C1 segment of cervical spinal cord (tissue), 14 donors: ENCODE data around the gene SERPINB12.

ENCODE experiments used
- DNase-seq, 14 donors: peaks; one replicate each; lab custom pipeline; 2025; lab: John Stamatoyannopoulos, UW

SERPINB12 gene

GRCh38 chr18:63550068-63550467 lies 7.9 kb downstream of the SERPINB12 start:
- DNase-seq, result no peak

- DNase-seq, result no peak
These were observed 9.6 kb downstream of the SERPINB12 start for GRCh38 chr18:63551769-63552168.

DNA sequence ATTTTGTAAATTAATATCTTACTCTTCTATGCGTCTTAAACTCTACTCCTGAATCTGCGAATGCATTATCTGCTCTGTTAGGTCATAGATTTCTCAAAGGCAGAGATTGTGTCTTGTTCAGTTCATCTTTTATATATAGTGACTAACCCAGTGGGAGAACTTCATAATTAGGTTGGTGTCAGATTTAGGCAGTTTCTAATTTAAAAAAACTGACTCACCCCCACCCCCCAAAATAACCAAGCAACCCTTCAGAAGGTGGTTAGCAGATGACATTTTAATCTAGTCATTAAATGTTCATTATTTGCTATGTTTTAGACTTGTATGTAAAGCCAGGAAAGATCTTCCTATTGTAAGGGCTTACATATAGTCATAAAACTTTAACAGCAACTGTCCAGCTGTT lies 10.4 kb downstream of the SERPINB12 start:
- DNase-seq, result no peak

GRCh38 chr18:63553081-63553480 lies 10.9 kb downstream of the SERPINB12 start:
- no peak for DNase-seq

DNA sequence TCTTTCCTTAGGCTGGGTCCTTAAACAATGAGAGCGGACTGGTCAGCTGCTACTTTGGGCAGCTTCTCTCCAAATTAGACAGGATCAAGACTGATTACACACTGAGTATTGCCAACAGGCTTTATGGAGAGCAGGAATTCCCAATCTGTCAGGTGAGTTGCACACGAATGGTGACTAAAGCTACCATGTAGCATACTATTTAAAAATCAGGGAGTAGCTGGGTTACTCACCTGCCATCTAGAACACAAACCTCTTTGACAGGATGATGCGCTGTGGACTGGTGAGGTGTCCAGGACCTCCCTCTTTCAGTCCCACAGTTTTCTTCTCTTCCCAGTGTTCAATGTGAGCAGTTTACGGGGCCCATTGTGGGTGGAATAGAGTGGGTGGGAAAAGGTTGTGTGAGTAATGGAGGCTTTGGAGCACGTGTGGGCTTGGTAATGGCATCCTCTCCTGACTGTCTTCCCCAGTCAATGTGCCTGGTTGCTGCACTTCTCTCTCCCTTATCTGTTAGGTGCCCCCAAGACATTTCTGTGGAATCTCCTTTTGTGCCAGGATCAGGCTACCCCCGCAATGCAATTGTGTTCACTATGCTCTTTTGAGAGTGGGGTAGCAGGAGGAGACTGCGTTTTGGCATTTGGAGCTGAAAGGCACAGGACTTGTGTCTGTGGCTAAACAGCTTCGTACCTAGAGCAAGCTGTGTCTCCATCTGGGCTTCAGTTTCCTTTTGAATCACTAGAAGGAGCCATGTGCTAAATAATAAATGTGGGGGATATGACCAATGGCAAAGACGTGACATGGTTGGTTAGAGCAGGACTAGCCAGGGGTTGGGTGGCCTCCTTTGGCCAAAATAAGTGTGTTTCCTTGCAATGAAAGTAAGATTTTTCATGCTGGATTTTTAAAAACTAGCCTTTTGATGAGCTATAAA lies 17.7 kb downstream of the SERPINB12 start:
- DNase-seq, result no peak

- DNase-seq, result no peak
These were observed 20.1 kb downstream of the SERPINB12 start for GRCh38 chr18:63562284-63562683.

DNA sequence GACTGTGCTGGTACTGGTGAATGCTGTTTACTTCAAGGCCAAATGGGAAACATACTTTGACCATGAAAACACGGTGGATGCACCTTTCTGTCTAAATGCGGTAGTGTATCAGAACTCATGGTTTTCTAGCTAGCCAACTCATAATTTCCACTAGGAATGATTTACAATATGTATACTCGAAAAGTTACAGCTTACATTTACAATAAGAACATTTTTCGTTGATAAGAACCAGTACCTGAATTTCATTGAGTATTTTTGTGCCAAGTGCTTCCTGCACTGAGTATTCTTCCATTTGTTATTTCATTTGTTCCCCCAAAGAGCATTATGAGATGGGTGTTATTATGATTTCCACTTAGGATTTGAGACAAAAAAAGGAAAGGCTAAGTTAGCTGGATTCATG lies 21.9 kb downstream of the SERPINB12 start:
- DNase-seq, result no peak

DNA sequence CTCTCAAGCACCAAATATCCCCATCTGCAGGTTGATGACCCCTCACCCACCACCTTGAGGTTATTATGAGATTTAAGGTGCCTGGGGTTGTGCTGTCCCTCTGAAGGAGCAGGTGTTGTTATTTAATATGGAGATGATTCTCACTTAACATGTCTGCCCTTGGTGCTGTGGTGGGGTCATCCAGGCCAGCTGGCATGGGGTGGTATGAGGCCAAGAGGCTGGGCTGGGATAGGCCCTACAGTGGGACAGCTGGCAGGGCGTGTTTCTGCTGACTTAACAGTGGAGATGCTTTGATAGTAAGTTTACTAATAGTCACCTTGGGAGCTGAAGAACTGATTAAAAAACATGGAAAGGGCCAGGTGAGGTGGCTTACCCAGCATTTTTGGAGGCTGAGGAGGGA lies 22.4 kb downstream of the SERPINB12 start:
- DNase-seq, result no peak

- no peak for DNase-seq
These were observed 25.1 kb downstream of the SERPINB12 start for GRCh38 chr18:63567276-63567675.

DNA sequence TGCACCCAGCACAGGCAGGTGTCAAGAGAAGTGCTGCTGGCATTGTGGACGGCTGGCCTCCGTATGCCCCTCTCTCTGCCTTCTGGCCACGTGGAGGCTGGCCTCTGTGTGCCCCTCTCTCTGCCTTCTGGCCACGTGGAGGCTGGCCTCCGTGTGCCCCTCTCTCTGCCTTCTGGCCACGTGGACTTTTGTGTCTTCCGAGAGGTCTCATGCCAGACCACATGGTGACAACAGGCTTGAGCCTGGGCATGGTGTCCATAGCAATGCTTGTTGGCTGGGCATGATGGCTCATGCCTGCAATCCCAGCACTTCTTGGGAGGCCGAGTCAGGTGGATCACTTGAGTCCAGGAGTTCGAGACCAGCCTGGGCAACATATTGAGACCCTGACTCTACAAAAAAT lies 25.7 kb downstream of the SERPINB12 start:
- no peak for DNase-seq

DNA sequence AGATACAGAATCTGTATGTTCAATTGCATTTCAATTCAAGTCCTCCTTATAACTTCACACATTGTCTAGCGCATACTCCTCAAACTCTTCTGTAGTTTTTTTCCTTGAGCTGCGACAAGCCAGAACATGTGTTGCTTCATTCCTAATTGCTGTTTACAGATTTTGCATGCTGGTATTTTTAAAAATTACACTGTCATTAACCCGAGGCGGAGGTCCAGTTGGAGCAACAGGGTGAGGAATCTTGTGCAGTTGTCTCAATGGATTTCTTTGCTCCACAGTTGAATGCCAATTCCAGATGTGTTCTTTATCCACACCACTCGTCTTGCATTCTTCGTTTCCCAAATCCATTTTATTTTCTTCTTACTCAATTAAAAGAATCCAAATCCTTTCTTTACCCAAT lies 28.6 kb downstream of the SERPINB12 start:
- no peak for DNase-seq

GRCh38 chr18:63575681-63576080 lies 33.5 kb downstream of the SERPINB12 start:
- no peak for DNase-seq

GRCh38 chr18:63578357-63578958 lies 36.3 kb downstream of the SERPINB12 start:
- DNase-seq, result no peak

- DNase-seq, result no peak
These were observed 37.4 kb downstream of the SERPINB12 start for GRCh38 chr18:63579616-63580015.

DNA sequence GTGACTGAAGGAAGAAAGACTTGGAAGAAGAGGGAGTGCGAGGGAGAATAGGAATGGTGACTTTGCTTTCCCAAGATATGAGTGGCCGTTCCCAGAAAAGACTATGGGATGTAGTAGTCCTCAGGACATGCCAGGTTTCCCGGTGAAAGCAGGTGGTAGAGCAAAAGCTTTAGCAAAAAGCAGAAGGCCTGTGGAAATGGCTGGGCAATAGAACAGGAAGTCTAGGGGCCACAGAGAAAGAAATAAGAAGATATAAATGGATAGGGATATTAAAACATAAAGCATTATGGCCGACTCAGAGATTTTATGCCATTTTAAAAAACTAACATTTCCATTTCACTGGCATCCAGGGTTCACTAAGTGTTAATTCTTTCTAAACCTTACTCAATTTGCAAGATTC lies 43.8 kb downstream of the SERPINB12 start:
- DNase-seq, result no peak

- no peak for DNase-seq
These were observed 44.3 kb downstream of the SERPINB12 start for GRCh38 chr18:63586431-63586830.

- no peak for DNase-seq
These were observed 44.8 kb downstream of the SERPINB12 start, which contains the start of gene SERPINB13 for GRCh38 chr18:63586966-63587365. Gene SERPINB13, plus strand, starts transcription at chr18:63587343. Its CDS starts 1,325 bp downstream, at chr18:63588668.

DNA sequence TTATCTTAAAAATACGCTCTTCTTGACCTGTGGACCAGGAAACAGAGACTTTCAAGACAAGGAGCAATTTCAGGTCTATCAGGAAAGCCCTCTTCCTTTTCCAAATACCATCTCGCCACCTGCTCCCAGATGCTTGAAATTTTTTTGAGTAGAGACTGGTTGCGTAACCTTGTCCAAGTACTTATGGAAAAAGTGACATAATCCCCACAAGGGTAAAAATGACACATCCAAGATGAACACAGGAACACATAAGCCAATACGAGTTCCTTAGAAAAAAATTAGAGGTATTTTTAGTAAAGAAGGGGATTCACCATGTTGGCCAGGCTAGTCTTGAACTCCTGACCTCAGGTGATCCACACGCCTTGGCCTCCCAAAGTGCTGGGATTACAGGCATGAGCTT lies 46.7 kb downstream of the SERPINB12 start:
- no peak for DNase-seq

GRCh38 chr18:63590373-63590772 lies 48.2 kb downstream of the SERPINB12 start:
- no peak for DNase-seq

- no peak for DNase-seq
These were observed 49.0 kb downstream of the SERPINB12 start for GRCh38 chr18:63590966-63591695.

- DNase-seq, result no peak
These were observed 49.6 kb downstream of the SERPINB12 start for GRCh38 chr18:63591725-63592124.

DNA sequence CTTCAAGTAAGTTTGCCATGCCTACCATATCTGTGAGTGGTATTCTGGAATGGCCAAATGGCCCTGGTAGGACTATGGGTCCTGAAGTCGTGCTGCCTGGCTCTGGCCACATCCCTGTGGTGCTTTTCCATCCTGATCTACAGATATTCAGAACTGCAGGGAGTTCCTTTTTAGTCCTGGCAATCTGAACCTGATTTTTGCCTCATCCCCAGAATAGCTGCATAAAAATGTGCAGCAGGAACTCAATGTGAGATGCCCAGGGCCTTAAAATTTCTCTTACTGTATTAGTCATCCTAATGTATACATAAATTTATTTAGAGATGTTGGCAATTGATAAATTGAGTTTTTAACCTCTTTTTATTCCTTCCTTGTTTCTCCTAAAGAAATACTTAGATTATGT lies 50.3 kb downstream of the SERPINB12 start:
- no peak for DNase-seq
